Measurements from ENCODE around the gene MACF1.

The MACF1 gene

GRCh38 chr1:39384305-39384704, 179.8 kb downstream of the MACF1 start:
- H3K27me3 ChIP-seq (ENCODE audit: low read depth, low read length) = no peaks in the 10 kb centered on the region
- H3K36me3 ChIP-seq (ENCODE audit: control insufficient read depth in 1 of 2, insufficient read depth in 2 of 2, low read length in 2 of 2) = peaks cover 43 to 53% of the 10 kb centered on the region in 2 donors

GRCh38 chr1:39385067-39385988, 180.8 kb downstream of the MACF1 start:
- H3K27ac ChIP-seq (ENCODE audit: low read length) = peak overlapping the region; percentile 20

More at GRCh38 chr1:39384305-39384704, 179.8 kb downstream of the MACF1 start:
- Histone ChIP-seq H3K4me3 (ENCODE audit: low read depth in 1 of 2, low read length in 2 of 2) (no peak overlapping the region), H3K9me3 (ENCODE audit: control insufficient read depth in 1 of 2, low read length in 2 of 2) (no peaks in the 10 kb centered on the region), H3K4me1 (ENCODE audit: control insufficient read depth in 1 of 2, insufficient read depth in 2 of 2, low read length in 2 of 2) (peaks cover 0 to 15% of the 10 kb centered on the region in 2 donors), H3K27ac (ENCODE audit: low read length) (peak overlapping the region; percentile 42)

GRCh38 chr1:39386997-39387396, 182.5 kb downstream of the MACF1 start:
- Histone ChIP-seq H3K27ac (ENCODE audit: low read length) (peak overlapping the region; percentile 10), H3K27me3 (ENCODE audit: low read depth, low read length) (no peaks in the 10 kb centered on the region), H3K4me3 (ENCODE audit: low read depth in 1 of 2, low read length in 2 of 2) (no peak overlapping the region), H3K4me1 (ENCODE audit: control insufficient read depth in 1 of 2, insufficient read depth in 2 of 2, low read length in 2 of 2) (peaks cover 8 to 25% of the 10 kb centered on the region in 2 donors), H3K9me3 (ENCODE audit: control insufficient read depth in 1 of 2, low read length in 2 of 2) (no peaks in the 10 kb centered on the region), H3K36me3 (ENCODE audit: control insufficient read depth in 1 of 2, insufficient read depth in 2 of 2, low read length in 2 of 2) (peaks cover 38 to 41% of the 10 kb centered on the region in 2 donors)

More at GRCh38 chr1:39385067-39385988, 180.8 kb downstream of the MACF1 start:
- Histone ChIP-seq H3K36me3 (ENCODE audit: control insufficient read depth in 1 of 2, insufficient read depth in 2 of 2, low read length in 2 of 2) (peaks cover 45 to 49% of the 10 kb centered on the region in 2 donors), H3K4me1 (ENCODE audit: control insufficient read depth in 1 of 2, insufficient read depth in 2 of 2, low read length in 2 of 2) (peaks cover 0 to 15% of the 10 kb centered on the region in 2 donors), H3K4me3 (ENCODE audit: low read depth in 1 of 2, low read length in 2 of 2) (no peak overlapping the region), H3K9me3 (ENCODE audit: control insufficient read depth in 1 of 2, low read length in 2 of 2) (no peaks in the 10 kb centered on the region), H3K27me3 (ENCODE audit: low read depth, low read length) (no peaks in the 10 kb centered on the region)

GRCh38 chr1:39387452-39387851, 183.0 kb downstream of the MACF1 start:
- Histone ChIP-seq H3K36me3 (ENCODE audit: control insufficient read depth in 1 of 2, insufficient read depth in 2 of 2, low read length in 2 of 2) (peaks cover 37 to 41% of the 10 kb centered on the region in 2 donors), H3K4me1 (ENCODE audit: control insufficient read depth in 1 of 2, insufficient read depth in 2 of 2, low read length in 2 of 2) (peaks cover 11 to 30% of the 10 kb centered on the region in 2 donors), H3K9me3 (ENCODE audit: control insufficient read depth in 1 of 2, low read length in 2 of 2) (no peaks in the 10 kb centered on the region), H3K4me3 (ENCODE audit: low read depth in 1 of 2, low read length in 2 of 2) (no peak overlapping the region), H3K27me3 (ENCODE audit: low read depth, low read length) (no peaks in the 10 kb centered on the region), H3K27ac (ENCODE audit: low read length) (peak overlapping the region; percentile 57)

- Histone ChIP-seq H3K27ac (ENCODE audit: low read length) (peak overlapping the region; percentile 85), H3K9me3 (ENCODE audit: control insufficient read depth in 1 of 2, low read length in 2 of 2) (no peaks in the 10 kb centered on the region), H3K4me1 (ENCODE audit: control insufficient read depth in 1 of 2, insufficient read depth in 2 of 2, low read length in 2 of 2) (peaks cover 24 to 58% of the 10 kb centered on the region in 2 donors), H3K27me3 (ENCODE audit: low read depth, low read length) (no peaks in the 10 kb centered on the region), H3K36me3 (ENCODE audit: control insufficient read depth in 1 of 2, insufficient read depth in 2 of 2, low read length in 2 of 2) (peaks cover 21 to 28% of the 10 kb centered on the region in 2 donors), H3K4me3 (ENCODE audit: low read depth in 1 of 2, low read length in 2 of 2) (no peak overlapping the region)
Measured at GRCh38 chr1:39391691-39392679, 187.5 kb downstream of the MACF1 start.

GRCh38 chr1:39392851-39393573, 188.5 kb downstream of the MACF1 start:
- Histone ChIP-seq H3K9me3 (ENCODE audit: control insufficient read depth in 1 of 2, low read length in 2 of 2) (no peaks in the 10 kb centered on the region), H3K4me3 (ENCODE audit: low read depth in 1 of 2, low read length in 2 of 2) (no peak overlapping the region), H3K4me1 (ENCODE audit: control insufficient read depth in 1 of 2, insufficient read depth in 2 of 2, low read length in 2 of 2) (peaks cover 24 to 63% of the 10 kb centered on the region in 2 donors), H3K36me3 (ENCODE audit: control insufficient read depth in 1 of 2, insufficient read depth in 2 of 2, low read length in 2 of 2) (peaks cover 13 to 17% of the 10 kb centered on the region in 2 donors), H3K27ac (ENCODE audit: low read length) (peak overlapping the region; percentile 85), H3K27me3 (ENCODE audit: low read depth, low read length) (no peaks in the 10 kb centered on the region)

- Histone ChIP-seq H3K27ac (ENCODE audit: low read length) (peak overlapping the region; percentile 30), H3K4me1 (ENCODE audit: control insufficient read depth in 1 of 2, insufficient read depth in 2 of 2, low read length in 2 of 2) (peaks cover 24 to 69% of the 10 kb centered on the region in 2 donors), H3K36me3 (ENCODE audit: control insufficient read depth in 1 of 2, insufficient read depth in 2 of 2, low read length in 2 of 2) (peaks cover 7 to 11% of the 10 kb centered on the region in 2 donors), H3K27me3 (ENCODE audit: low read depth, low read length) (no peaks in the 10 kb centered on the region), H3K4me3 (ENCODE audit: low read depth in 1 of 2, low read length in 2 of 2) (no peak overlapping the region), H3K9me3 (ENCODE audit: control insufficient read depth in 1 of 2, low read length in 2 of 2) (no peaks in the 10 kb centered on the region)
Measured at GRCh38 chr1:39393645-39394044, 189.2 kb downstream of the MACF1 start.

GRCh38 chr1:39394059-39394458, 189.6 kb downstream of the MACF1 start:
- H3K27me3 ChIP-seq (ENCODE audit: low read depth, low read length) = no peaks in the 10 kb centered on the region
- peaks cover 28 to 73% of the 10 kb centered on the region in 2 donors for H3K4me1 ChIP-seq (ENCODE audit: control insufficient read depth in 1 of 2, insufficient read depth in 2 of 2, low read length in 2 of 2)
- no peaks in the 10 kb centered on the region for H3K9me3 ChIP-seq (ENCODE audit: control insufficient read depth in 1 of 2, low read length in 2 of 2)
- no peak overlapping the region for H3K4me3 ChIP-seq (ENCODE audit: low read depth in 1 of 2, low read length in 2 of 2)
- H3K27ac ChIP-seq (ENCODE audit: low read length) = no peak overlapping the region
- H3K36me3 ChIP-seq (ENCODE audit: control insufficient read depth in 1 of 2, insufficient read depth in 2 of 2, low read length in 2 of 2) = peaks cover 7% of the 10 kb centered on the region in 2 donors

GRCh38 chr1:39394598-39394997, 190.1 kb downstream of the MACF1 start:
- H3K36me3 ChIP-seq (ENCODE audit: control insufficient read depth in 1 of 2, insufficient read depth in 2 of 2, low read length in 2 of 2) = peaks cover 6 to 7% of the 10 kb centered on the region in 2 donors
- H3K4me3 ChIP-seq (ENCODE audit: low read depth in 1 of 2, low read length in 2 of 2) = no peak overlapping the region
- H3K27me3 ChIP-seq (ENCODE audit: low read depth, low read length) = no peaks in the 10 kb centered on the region
- H3K27ac ChIP-seq (ENCODE audit: low read length) = peak overlapping the region; percentile 29
- no peaks in the 10 kb centered on the region for H3K9me3 ChIP-seq (ENCODE audit: control insufficient read depth in 1 of 2, low read length in 2 of 2)
- peaks cover 29 to 73% of the 10 kb centered on the region in 2 donors for H3K4me1 ChIP-seq (ENCODE audit: control insufficient read depth in 1 of 2, insufficient read depth in 2 of 2, low read length in 2 of 2)

- Histone ChIP-seq H3K9me3 (ENCODE audit: control insufficient read depth in 1 of 2, low read length in 2 of 2) (no peaks in the 10 kb centered on the region), H3K4me1 (ENCODE audit: control insufficient read depth in 1 of 2, insufficient read depth in 2 of 2, low read length in 2 of 2) (peaks cover 29 to 73% of the 10 kb centered on the region in 2 donors), H3K27me3 (ENCODE audit: low read depth, low read length) (no peaks in the 10 kb centered on the region), H3K4me3 (ENCODE audit: low read depth in 1 of 2, low read length in 2 of 2) (peak overlapping the region; percentile 3 to 11), H3K27ac (ENCODE audit: low read length) (peak overlapping the region; percentile 29), H3K36me3 (ENCODE audit: control insufficient read depth in 1 of 2, insufficient read depth in 2 of 2, low read length in 2 of 2) (peaks cover 0 to under 1% of the 10 kb centered on the region in 2 donors)
Measured at GRCh38 chr1:39395357-39395831, 190.9 kb downstream of the MACF1 start.

All from muscle layer of duodenum (tissue), 2 donors.